GM18861 (cell line): ENCODE data around the gene DNAJC24.

Source experiments
- ATAC-seq: cut with Tn5 transposase; IDR thresholded peaks from one replicate; pipeline ENCODE4 v1.9.1; 2021; ENCODE audit not compliant: unreplicated experiment

DNAJC24 gene

DNA sequence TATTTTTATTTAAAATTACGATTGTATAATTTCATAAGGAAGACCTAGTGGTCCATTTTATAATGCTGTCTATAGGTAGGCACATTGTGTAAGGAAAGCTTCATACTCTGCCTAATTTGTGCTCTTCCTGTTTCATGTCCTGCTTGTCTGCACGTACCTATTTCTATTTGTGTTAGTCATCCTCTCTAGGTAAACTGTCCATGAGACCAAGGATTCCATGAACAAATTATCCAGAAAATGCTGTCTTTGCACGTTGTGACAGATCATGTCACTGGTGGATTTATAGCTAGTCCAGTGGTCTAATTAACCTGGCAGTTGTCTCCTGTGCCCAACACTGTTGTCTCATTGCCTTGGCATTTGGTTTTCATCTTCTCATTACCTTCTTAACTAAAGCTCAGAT, 44.7 kb downstream of the DNAJC24 start:
- no peak for ATAC-seq

DNA sequence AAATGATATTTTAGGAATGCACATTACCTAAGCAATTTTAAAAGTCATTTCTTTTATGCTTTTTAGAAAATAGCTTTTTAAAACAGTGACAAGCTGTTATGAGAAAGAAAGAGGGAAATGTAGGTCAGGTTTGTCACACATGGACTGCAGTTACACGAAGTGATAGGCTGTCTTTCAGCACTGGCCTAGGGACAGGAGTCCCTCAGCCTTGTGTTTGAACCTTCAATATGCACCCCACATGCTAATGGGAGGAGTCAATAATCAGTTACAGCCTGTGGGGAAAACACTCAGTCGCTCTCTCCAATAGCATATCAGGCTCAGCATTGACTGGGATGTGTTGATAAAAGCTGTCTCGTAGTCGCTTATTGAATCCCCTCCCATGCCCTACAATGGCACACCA, 45.8 kb downstream of the DNAJC24 start:
- ATAC-seq, result no peak

DNA sequence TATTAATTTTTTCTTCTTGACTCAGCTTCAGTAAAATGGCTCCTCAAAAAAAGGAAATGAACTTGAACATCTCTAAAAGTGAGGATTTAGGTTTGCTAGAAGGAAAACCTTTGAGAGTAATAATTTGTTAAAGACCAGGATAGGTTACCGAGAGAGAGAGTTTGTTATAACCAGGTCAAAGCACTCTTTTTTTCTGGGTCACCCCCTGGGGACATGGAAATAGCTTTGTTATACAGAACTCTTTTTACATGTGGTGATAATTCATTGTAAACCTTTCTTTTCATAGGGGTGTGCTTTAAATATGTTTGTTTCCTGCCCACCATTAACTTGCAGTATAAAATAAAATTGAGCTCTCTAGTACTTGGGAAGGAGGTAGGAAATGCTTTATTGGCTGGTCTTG, 47.7 kb downstream of the DNAJC24 start:
- no peak for ATAC-seq

DNA sequence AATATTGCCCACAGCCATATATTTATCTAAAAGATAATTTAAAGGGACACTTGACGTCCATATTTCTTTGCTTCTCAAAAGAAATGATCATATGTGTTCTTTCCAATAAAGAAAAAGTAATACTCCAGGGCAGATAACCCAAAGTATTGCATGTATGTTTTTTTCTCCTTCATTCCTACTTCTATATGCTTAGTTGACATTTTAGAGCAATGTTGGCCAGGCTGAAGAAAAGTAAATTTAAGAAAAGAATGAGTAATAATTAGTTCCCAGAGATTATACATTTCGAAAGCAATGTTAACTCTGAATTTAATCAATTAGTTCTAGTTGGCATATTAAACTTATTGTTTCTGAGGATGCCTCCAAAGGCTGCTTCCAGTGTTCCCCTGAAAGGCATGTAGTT, 48.2 kb downstream of the DNAJC24 start:
- no peak for ATAC-seq

DNA sequence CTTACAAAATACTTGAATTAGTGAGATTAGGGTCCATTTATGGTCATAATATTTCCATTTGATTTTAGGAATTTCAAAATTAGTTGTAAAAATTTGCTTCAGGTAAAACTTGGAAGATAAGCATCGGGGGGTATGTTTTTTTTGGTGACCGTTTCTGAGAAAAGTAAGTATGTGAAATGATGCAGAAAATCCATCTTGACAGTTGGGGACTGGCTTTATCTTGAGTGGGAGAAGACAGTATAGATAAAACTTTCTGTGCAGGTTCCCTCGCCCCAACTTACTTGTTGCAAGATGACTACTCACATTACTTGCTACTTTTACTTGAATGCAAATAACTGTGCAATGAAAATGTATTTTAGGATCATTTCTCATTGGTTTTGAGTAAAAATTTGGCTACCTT, 49.5 kb downstream of the DNAJC24 start:
- no peak for ATAC-seq

GRCh38 chr11:31419669-31420068, 50.0 kb downstream of the DNAJC24 start:
- ATAC-seq, result no peak

GRCh38 chr11:31421820-31422219, 52.2 kb downstream of the DNAJC24 start:
- no peak for ATAC-seq

DNA sequence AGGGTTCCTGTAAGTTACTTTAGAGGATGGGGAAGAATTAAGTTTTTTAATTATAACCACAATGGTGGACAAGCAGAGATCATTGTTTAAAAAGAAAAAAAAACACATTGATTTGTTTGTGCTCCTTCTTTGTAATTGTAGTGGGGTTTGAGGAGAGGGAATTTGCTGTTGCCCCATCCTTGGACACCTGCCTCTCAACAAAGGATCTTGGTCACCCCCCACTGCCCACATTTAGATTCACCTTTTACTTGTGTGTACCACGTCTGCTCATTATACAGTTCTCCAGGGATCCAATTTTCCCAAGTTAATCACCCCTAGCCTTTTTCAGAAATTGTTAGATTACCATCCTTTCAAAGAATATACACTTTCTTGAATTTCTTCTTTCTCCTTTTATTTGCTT, 53.0 kb downstream of the DNAJC24 start:
- ATAC-seq, result no peak

- no peak for ATAC-seq
These were observed 55.0 kb downstream of the DNAJC24 start for GRCh38 chr11:31424652-31425051.

GRCh38 chr11:31433851-31434250, 64.2 kb downstream of the DNAJC24 start:
- ATAC-seq, result no peak

GRCh38 chr11:31437742-31438435, 68.2 kb downstream of the DNAJC24 start:
- ATAC-seq, result no peak

- no peak for ATAC-seq
These were observed 71.6 kb downstream of the DNAJC24 start for GRCh38 chr11:31441296-31441695.

- no peak for ATAC-seq
These were observed 72.4 kb downstream of the DNAJC24 start for GRCh38 chr11:31442086-31442485.

DNA sequence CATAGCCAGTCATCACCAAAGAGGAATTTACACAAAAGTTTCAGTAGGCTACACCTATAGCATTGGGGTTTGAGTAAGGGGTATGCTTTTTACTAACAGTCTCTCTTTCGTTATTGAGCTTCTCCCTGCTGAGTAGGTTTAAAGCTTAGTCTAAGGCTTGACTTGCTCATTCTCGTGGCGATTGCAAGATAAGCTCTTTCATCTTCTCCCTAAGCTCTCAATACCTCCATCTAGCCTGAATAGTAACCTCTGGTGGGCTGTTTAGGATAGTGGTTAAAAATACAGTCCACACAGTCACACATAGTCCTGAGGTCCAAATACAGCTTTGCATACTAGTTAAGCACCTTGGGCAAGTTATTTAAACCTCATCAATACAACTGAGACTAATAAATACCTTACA, 74.1 kb downstream of the DNAJC24 start:
- no peak for ATAC-seq

DNA sequence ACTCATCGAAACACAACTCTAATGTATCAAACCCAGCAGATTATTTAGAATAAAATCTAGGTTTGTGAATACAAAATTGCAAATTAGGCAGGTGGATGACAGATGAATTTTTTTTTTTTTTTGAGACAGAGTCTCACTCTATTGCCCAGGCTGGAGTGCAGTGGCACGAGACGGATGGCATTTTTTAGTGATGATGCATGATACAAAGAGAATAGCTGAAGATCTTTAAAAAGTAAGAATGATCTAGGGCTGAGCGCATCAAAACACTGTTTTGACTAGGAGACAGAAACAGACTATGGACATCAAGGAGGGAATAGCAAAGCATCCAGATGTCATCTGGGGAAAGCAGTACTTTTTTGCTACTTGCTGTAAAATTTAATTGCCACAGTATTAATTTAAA, 76.0 kb downstream of the DNAJC24 start:
- no peak for ATAC-seq

DNA sequence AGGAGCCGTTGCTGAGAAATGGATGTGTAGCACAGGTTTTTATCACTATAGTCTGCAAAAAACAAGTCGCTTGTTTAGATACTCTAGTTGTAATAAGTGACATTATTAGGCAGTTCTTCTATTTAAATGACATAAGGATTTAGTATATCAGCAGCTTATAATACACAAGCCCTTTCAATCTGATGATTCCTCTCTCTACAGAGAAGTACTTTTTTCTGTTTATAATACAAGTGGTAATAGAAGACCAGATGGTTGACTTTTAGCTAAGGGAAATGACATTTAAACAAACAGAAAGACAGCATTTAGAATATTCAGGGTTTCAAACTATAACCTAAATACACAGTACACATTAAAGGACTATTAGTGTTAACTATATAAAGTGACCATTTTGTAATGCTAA, 79.4 kb downstream of the DNAJC24 start:
- no peak for ATAC-seq

DNA sequence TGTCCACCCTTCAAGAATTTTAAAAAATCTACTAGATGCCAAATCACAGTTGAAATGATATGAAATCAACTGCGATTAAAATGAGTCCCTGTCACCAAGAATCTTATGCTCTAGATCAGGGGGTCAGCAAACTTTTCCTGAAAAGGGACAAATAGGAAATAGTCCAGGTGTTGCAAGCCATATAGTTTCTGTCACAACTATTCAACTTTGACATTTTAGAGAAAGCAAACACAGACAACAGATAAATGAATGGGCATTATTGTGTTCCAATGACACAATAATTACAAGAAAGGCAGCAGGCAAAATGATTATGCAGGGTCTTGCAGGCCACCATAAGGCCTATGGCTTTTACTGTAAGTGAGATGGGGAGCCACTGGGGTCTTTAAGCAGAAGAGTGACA, 81.2 kb downstream of the DNAJC24 start:
- no peak for ATAC-seq

DNA sequence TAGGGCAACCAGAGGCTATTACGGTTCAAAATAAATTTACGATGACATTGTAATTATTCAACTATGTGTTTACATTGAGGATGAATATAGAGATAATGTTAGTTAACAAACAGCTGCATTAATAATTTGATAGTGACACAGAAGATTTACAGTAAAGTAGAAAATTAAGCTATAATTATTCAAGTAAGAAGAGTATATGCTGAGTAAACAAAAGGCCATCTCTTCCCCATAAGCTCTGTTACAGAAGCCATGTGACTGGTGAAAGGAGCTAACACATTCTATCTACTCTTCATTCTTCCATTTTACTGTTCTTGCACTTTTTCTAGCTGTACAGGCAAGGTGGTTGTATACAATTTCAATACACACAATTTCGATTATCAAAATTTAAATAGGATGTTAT, 85.5 kb downstream of the DNAJC24 start:
- ATAC-seq, result no peak

GRCh38 chr11:31464436-31464835, 94.8 kb downstream of the DNAJC24 start:
- ATAC-seq, result no peak

GRCh38 chr11:31474083-31474482, 104.4 kb downstream of the DNAJC24 start:
- ATAC-seq, result no peak

DNA sequence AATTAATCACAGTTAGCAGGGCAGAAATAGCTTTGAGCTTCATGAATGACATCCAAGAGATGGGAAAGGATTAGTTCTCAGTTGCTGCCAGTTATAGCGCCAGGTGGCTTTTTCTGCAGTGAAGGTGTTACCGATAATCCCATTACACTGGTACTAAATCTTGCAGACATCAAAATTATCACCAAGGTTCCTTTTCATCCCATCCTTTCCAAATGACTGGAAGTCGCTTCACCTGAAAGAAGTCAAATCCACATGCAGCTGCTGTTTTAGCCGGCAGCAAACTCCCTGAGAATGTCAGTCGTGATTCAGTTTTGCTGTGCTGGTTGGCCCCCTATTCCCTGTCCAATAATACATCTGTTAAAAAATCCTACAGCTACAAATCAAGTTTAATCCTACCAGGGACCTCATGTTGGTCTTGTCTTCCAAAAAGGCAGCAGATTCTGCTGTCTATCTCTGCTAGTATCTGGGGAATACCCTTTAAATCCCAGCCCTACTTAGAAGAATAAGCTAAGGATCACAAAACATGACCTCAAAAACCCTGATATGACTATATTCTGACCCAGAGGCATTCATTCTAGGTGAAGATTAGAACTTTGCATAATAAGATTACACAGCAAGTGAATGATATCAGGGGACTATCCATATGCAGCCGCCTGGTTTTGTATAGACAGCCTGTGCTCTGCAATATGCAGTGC, 108.0 kb downstream of the DNAJC24 start:
- no peak for ATAC-seq

- no peak for ATAC-seq
These were observed 108.5 kb downstream of the DNAJC24 start for GRCh38 chr11:31478223-31478590.

DNA sequence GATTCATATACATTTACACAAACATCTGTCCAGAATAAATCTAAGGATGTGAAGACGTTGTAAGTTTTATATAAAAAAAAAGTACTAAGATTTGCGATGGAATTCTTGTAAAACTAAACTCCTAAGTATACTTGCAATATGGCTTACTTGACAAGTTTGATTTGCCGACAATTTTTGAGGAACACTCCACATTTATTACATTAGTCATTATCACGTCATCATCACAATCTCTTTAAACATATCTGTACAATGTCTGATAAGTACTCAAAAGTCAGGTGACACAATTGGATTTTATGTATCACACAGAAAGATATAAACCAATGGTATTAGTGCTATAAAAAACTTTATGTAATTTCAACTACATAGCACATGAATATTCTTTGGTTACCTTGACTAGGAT, 109.4 kb downstream of the DNAJC24 start:
- no peak for ATAC-seq
